NCI-H2196 treated with DMSO at 0.1 percent for 48 hours (cell line): ENCODE data around the gene CCDC38.

Experiments
- DNase-seq: peaks from one replicate; lab custom pipeline; 2025; ENCODE audit not compliant: unreplicated experiment; lab: John Stamatoyannopoulos, UW

Gene CCDC38

DNA sequence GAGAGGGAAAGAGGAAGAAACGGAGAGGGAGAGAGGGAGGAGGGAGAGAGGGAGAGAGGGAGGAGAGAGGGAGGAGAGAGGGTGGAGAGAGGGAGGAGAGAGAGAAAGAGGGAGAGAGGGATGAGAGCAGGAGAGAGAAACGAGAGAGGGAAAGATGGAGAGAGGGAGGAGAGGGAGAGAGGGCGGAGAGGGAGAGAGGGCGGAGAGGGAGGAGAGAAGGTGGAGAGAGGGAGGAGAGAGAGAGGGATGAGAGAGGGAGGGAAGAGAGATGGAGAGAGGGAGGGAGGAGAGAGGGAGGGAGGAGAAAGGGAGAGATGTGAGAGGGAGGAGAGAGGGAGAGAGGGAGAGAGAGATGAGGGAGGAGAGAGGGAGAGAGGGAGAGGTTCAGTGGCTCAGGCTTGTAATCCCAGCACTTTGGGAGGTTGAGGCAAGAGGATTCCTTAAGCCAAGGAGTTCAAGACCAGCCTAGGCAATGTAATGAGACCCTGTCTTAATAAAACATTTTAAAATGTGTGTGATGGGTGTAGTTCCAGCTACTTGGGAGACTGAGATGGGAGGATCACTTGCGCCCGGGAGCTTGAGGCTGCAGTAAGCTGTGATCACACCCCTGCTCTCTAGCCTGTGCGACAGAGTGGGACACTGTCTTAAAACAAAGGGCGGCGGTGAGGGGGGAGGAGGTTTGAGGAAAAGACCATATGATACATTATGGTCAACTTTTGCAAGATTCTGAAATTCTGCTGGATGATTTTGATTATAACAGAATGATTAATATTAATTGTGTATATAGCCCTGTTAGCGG is 105.0 kb downstream of the CCDC38 start:
- no peak for DNase-seq

DNA sequence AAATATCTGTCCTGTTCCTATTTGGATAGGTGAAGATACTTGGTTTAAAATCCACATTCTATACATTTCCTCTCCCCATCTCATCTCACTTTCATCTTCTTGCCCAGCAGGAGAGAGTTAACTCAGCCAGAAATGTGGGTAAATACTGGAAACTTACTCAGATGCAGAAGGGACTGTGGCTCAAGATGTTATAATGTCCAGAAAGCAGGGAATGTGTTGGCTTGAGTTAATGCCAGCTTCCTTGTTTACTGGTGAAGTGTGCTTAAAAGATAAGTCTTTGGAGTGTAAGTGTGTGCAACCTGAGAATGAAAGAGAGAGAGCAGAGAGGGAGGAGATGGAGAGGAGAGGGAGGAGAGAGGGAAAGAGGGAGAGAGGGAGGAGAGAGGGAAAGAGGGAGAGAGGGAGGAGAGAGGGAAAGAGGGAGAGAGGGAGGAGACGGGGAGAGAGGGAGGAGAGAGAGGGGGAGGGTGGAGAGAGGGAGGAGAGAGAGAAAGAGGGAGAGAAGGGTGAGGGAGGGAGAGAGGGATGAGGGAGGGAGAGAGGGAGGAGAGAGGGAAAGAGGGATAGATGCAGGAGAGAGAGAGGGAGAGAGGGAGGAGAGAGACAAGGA is 105.7 kb downstream of the CCDC38 start:
- DNase-seq, result no peak

DNA sequence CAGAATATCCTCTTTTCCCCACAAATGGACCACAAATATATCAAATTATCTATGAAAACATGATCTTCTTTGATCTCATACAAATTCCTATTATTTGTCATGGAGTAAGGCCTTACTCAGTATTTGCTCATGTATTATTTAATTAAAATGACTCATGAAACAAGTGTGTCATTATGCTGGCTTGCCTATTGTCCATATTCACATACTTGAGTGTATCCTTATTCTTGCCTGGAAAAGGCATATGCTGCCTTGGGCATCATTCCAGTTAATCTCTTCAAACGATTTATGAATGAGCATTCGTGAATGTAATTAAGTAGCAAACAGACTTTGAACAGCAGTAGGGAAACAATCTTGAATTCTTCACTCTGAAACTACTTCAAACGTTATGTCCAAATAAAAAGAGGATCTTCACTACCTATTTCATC is 106.2 kb downstream of the CCDC38 start:
- peak; percentile 46 for DNase-seq

DNA sequence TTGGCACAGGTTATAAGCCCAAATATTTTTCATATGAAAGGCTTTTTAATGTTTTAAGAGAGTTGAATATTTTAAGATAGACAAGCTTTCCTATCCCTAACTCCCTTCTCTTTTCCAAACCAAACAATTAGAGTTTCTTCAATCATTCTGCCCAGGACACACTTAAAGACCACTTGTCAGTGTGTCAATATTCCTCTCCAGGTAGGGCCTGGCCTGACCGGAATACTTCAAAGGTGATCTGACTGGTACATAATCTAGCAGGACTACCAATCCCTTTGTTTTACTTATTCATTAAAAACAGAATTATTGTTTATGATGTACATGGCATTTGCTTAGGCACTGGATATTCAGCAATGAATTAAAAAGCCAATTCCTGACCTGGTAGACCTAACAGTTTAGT is 107.8 kb downstream of the CCDC38 start:
- no peak for DNase-seq

DNA sequence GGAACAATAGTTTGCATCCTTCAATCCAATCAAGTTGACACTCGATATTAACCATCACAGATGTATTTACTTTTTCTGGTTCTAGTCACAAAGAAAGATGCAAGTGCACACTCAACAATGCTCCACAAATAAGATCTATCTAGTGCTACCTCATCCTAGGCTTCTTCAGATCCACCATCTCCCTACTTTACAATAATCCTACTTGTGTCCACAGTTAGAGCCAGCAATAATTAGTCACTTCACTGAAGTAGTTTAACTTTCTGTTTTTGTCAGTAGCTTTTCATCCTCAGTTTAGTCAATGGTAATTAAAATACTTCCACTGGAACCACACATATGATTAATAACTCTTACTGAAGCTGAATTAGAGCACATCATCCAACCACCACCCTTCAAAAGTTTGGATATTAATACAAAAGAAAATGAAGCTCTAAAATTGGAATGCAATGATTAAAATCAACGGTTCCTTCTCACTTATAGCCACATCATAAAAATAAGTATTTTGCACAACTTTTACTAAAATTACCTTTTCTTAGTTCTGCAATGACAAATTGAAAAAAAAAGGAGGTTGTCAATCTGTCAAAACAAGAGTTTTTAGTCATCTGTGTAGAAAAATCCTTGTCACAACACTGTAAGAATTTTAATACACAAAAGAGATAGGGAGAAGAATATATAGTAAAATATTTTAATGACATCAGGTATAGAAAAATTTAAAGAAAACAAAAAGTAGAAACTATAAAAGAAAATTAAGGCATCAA is 111.9 kb downstream of the CCDC38 start:
- no peak for DNase-seq

DNA sequence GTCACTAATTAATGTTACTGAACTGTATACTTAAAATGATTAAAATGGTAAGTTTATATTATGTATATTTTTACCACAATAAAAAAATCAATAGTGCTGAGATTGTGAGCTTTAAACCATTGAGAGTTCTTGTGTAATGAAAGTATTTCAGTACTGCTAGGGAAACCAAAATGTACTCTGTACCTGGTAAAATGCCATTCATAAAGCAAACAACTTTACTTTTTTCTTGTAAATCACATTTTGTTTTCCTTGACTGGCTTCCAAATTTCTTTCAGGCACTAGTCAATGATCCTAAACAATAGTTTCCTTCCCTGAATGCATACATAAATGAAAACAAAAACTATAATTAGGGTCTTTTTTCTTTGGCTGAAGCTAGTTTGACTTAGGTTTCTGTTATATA is 113.0 kb downstream of the CCDC38 start:
- no peak for DNase-seq

DNA sequence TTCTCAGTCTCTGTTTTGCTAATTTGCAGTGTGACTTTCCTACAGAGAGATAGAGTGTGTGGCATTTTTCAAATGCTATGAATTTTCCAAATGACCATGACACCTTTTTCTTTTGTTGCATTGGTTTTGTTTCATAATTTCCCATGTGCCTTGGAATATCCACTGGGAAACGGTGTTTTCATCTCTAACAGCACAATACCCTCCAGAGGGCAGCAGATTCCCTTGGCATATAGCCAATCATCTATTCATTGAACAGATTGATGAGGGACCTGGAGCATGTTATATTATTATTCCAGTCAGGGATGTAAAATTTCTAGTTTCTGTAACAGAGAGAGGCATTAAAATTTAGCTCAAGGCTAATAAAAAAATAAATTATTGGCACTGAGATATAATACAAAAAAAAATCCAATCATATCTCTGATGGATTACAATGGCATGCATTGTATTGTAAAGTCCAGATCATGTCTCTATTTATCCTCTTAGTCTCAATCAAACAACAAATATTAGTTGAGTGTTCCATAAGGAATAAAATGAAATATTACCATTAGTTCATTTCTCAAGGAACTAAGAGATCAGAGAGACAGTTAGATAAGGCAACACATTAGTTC is 122.2 kb downstream of the CCDC38 start:
- DNase-seq, result peak; percentile 48
